Measurements from ENCODE around the gene ZNF667.

- TF ChIP-seq CTCF (IDR thresholded peaks at IDR 0.05; ENCODE audit: low read depth, low read length), result no peak
- no peak for TF ChIP-seq EZH2phosphoT487 (IDR thresholded peaks at IDR 0.05; ENCODE audit: low read depth)
Observed at GRCh38 chr19:56508290-56508778, 31.2 kb upstream of the ZNF667 start.
